ENCODE data around the gene MEAK7. TPM values are rescaled to one million over a fixed set of nuclear protein-coding genes. Genes with fewer than 3 reads are reported as not detected.
A peak's percentile ranks its signal among the peaks of the same experiment; 100 is the strongest.

Gene MEAK7
- total RNA-seq, 2 donors from 2014 or later, result 17.0 to 23.4 TPM

- Histone ChIP-seq H3K9ac (ENCODE audit: low read depth in 2 of 2, low read length in 2 of 2) (no peak overlapping the region), H3K36me3 (no peaks in the 10 kb centered on the region), H3K9me3 (no peaks in the 10 kb centered on the region), H3K27ac (peak overlapping the region; percentile 46), H3K27me3 (no peaks in the 10 kb centered on the region), H3K4me1 (no peaks in the 10 kb centered on the region), H3K4me3 (no peak overlapping the region)
- no peak for DNase-seq
- no peak for TF ChIP-seq CTCF (IDR thresholded peaks at IDR 0.05)
- intact Hi-C loops (cut with DNase I), result no loop called here
Measured at GRCh38 chr16:84532291-84532724, 27.8 kb upstream of the MEAK7 start.

- DNase-seq, result no peak
Measured at GRCh38 chr16:84531671-84532111, 27.2 kb upstream of the MEAK7 start.

GRCh38 chr16:84530590-84530989 is 26.1 kb upstream of the MEAK7 start:
- Histone ChIP-seq H3K4me1 (no peaks in the 10 kb centered on the region), H3K4me3 (no peak overlapping the region), H3K9me3 (no peaks in the 10 kb centered on the region), H3K36me3 (no peaks in the 10 kb centered on the region), H3K27ac (no peak overlapping the region), H3K27me3 (no peaks in the 10 kb centered on the region), H3K9ac (ENCODE audit: low read depth in 2 of 2, low read length in 2 of 2) (no peak overlapping the region)
- no peak for TF ChIP-seq CTCF (IDR thresholded peaks at IDR 0.05)
- no peak for DNase-seq
- intact Hi-C loops (cut with DNase I), result no loop called here

More at GRCh38 chr16:84531671-84532111, 27.2 kb upstream of the MEAK7 start:
- Histone ChIP-seq H3K27me3 (no peaks in the 10 kb centered on the region), H3K9ac (ENCODE audit: low read depth in 2 of 2, low read length in 2 of 2) (no peak overlapping the region), H3K36me3 (no peaks in the 10 kb centered on the region), H3K27ac (peak overlapping the region; percentile 46), H3K9me3 (no peaks in the 10 kb centered on the region), H3K4me1 (no peaks in the 10 kb centered on the region), H3K4me3 (no peak overlapping the region)
- TF ChIP-seq CTCF (IDR thresholded peaks at IDR 0.05), result no peak
- intact Hi-C loops (cut with DNase I), result no loop called here

GRCh38 chr16:84529607-84530006 is 25.1 kb upstream of the MEAK7 start:
- no peak for DNase-seq
- intact Hi-C loops (cut with DNase I), result no loop called here
- Histone ChIP-seq H3K4me1 (no peaks in the 10 kb centered on the region), H3K27ac (no peak overlapping the region), H3K27me3 (no peaks in the 10 kb centered on the region), H3K9ac (ENCODE audit: low read depth in 2 of 2, low read length in 2 of 2) (no peak overlapping the region), H3K9me3 (no peaks in the 10 kb centered on the region), H3K4me3 (no peak overlapping the region), H3K36me3 (no peaks in the 10 kb centered on the region)
- no peak for TF ChIP-seq CTCF (IDR thresholded peaks at IDR 0.05)

GRCh38 chr16:84528322-84528721 is 23.9 kb upstream of the MEAK7 start:
- H3K36me3 ChIP-seq, result no peaks in the 10 kb centered on the region
- no peak for TF ChIP-seq CTCF (IDR thresholded peaks at IDR 0.05)
- no peak for DNase-seq
- intact Hi-C loops (cut with DNase I), result no loop called here
- no peaks in the 10 kb centered on the region for H3K4me1 ChIP-seq
- no peak overlapping the region for H3K4me3 ChIP-seq
- no peaks in the 10 kb centered on the region for H3K27me3 ChIP-seq
- no peak overlapping the region for H3K27ac ChIP-seq
- H3K9ac ChIP-seq (ENCODE audit: low read depth in 2 of 2, low read length in 2 of 2), result no peak overlapping the region
- no peaks in the 10 kb centered on the region for H3K9me3 ChIP-seq

Data from colonic mucosa (tissue), 4 donors.